Measurements from ENCODE around the gene IL4.

Gene IL4

DNA sequence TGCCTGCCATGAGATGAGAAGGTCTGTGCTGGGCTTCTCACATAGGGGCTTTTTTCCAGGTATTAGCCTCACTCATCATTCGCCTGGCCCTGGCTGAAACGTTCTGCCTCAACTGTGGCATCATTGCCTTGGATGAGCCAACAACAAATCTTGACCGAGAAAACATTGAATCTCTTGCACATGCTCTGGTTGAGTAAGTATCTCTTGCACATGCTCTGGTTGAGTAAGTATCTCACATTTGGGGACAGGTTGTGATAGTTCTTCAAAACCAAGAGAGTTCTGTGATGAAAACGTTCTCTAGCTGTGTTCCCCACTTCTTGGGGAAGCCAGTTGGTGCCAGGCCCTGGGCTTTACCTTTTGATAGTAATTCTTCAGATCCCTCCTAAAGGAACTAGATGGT, 33.2 kb upstream of the IL4 start:
- no peak for TF ChIP-seq ZFX (IDR thresholded peaks at IDR 0.05; ENCODE audit: borderline replicate concordance)
- TF ChIP-seq, protein P1, sequence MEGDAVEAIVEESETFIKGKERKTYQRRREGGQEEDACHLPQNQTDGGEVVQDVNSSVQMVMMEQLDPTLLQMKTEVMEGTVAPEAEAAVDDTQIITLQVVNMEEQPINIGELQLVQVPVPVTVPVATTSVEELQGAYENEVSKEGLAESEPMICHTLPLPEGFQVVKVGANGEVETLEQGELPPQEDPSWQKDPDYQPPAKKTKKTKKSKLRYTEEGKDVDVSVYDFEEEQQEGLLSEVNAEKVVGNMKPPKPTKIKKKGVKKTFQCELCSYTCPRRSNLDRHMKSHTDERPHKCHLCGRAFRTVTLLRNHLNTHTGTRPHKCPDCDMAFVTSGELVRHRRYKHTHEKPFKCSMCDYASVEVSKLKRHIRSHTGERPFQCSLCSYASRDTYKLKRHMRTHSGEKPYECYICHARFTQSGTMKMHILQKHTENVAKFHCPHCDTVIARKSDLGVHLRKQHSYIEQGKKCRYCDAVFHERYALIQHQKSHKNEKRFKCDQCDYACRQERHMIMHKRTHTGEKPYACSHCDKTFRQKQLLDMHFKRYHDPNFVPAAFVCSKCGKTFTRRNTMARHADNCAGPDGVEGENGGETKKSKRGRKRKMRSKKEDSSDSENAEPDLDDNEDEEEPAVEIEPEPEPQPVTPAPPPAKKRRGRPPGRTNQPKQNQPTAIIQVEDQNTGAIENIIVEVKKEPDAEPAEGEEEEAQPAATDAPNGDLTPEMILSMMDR (IDR thresholded peaks at IDR 0.05): no peak
- no peak overlapping the region for H3K27ac ChIP-seq

DNA sequence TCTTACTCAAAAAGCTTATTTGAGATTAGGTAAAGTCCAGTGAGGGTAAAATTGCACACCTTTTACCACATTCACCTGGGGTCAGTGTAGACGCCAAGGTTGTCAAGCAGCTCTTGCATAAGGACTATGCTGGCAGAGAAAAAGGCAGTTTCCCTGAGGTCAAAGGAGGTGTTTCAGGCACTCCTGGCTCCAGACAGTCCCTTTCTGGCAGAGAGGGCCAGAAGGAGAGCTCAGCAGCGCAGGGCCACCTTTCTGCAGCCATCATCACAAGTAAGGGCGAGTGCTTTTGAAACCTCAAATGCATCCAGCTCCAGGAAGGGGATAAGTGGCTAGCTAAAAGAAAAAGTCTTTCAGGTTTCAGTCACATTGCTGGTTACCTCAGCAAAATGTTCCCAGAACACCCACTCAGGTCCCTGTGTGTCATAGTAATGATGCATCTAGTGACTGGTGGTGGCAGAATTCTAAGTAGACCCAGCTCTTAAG, 32.5 kb upstream of the IL4 start:
- no peak for TF ChIP-seq ZFX (IDR thresholded peaks at IDR 0.05; ENCODE audit: borderline replicate concordance)
- TF ChIP-seq, protein P1 (IDR thresholded peaks at IDR 0.05): no peak
- no peak overlapping the region for H3K27ac ChIP-seq

DNA sequence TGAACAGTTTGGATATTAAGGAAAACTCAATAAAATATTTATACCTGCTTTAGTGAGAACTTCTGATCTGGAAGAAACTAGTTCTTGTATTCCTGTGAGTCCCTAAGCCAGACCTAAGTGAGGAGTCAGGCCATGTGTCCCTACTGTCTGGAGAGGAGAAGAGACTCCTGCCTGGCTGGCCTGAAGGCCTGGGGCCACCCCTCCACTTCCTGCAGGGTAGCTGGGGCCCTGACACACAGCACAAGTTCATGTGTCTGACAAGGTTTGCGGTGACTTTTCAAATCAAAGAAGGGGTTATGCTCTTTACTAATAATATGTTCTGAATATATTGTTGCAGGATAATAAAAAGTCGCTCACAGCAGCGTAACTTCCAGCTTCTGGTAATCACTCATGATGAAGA, 31.9 kb upstream of the IL4 start:
- H3K27ac ChIP-seq: no peak overlapping the region
- TF ChIP-seq, protein P1 (IDR thresholded peaks at IDR 0.05): no peak
- TF ChIP-seq ZFX (IDR thresholded peaks at IDR 0.05; ENCODE audit: borderline replicate concordance): no peak

DNA sequence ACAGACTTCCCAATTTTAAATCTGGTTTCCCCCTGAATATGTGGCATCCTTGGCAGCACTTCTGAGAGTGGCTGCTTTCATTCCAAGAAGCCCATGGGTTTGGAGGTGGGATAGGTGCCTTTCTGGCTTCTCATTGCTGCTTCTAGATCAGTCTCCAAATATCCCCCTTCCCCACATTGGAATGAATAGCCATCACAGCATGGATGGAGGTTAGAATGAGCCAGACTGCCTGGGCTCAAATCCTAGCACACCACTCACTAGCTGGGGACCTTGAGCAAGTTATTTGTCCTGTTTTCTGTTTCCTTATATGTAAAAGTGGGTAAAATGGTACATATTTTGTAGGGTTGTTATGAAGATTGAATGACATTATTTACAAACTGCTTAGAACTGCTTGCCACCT, 29.6 kb upstream of the IL4 start:
- H3K27ac ChIP-seq: no peak overlapping the region
- no peak for TF ChIP-seq ZFX (IDR thresholded peaks at IDR 0.05; ENCODE audit: borderline replicate concordance)
- TF ChIP-seq, protein P1 (IDR thresholded peaks at IDR 0.05): no peak

DNA sequence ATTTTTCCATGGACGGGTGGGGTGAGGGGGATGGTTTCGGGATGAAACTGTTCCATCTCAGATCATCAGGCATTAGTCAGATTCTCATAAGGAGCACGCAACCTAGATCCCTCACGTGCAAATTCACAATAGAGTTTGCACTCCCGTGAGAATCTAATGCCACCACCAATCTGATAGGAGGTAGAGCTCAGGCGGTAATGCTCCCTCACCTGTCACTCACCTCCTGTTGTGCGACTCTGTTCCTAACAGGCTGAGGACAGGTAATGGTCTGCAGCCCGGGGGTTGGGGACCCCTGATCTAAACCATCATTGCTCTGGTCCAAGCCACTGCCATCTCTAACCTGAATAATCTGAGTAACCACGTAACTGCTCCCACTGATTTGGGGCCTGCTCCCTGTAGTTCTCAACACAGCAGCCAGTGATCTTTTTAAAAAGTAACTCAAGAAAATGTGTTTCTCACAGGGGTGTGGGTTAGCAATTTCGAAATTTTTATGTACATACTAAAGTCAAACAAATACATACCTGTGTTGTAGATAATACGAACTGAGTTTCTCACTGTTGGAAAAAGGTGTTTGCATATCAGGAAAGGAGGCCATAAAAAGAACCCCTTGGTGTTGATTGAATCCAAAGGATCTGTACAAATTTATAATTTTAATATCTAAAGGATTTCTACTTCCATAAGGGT, 27.1 kb upstream of the IL4 start:
- TF ChIP-seq ZFX (IDR thresholded peaks at IDR 0.05; ENCODE audit: borderline replicate concordance): no peak
- TF ChIP-seq, protein P1 (IDR thresholded peaks at IDR 0.05): no peak
- no peak overlapping the region for H3K27ac ChIP-seq

DNA sequence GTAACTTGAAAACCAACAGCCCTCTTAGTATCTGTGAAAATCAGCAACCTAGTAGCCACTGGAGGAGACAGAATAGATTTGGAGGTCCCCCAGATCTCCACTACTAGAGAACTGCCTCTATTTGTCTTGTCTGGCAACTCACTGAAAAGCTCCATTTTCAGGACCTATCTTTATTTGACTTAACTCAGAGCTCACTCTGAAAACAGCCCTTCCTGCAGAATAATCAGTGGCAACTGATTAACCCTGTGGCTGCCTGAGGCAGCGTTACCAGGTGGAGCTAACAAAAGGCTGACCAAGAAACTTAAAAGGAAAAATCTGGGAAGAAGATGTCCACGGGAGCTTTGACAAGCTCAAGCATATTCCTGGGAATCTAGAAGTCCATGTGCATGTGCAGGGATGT, 26.3 kb upstream of the IL4 start:
- no peak overlapping the region for H3K27ac ChIP-seq
- TF ChIP-seq, protein P1 (IDR thresholded peaks at IDR 0.05): no peak
- TF ChIP-seq ZFX (IDR thresholded peaks at IDR 0.05; ENCODE audit: borderline replicate concordance): no peak

DNA sequence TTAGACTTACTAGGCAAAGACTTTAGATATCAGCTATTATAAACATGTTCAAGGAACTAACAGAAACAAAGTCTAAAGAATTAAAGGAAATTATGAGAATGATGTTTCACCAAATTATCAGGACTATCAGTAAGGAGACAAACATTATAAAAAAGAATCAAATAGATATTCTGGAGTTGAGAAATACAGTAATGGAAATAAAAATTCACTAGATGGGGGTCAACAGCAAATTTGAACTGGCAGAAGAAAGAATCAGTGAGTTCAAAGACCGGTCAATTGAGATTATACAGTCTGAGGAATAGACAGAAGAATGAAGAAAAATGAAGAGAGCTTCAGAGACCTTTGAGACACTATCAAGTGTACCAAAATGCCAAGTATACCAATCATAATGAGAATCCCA, 25.4 kb upstream of the IL4 start:
- TF ChIP-seq, protein P1 (IDR thresholded peaks at IDR 0.05): no peak
- no peak for TF ChIP-seq ZFX (IDR thresholded peaks at IDR 0.05; ENCODE audit: borderline replicate concordance)
- H3K27ac ChIP-seq: no peak overlapping the region

Data from 22Rv1 (cell line).